Measurements from ENCODE around the gene KRTAP10-12. TPM values are rescaled to one million over a fixed set of nuclear protein-coding genes. Genes with fewer than 3 reads are reported as not detected.

The KRTAP10-12 gene
- total RNA-seq, 3 donors from 2014 or later: not detected

GRCh38 chr21:44691686-44692085 is 5.3 kb upstream of the KRTAP10-12 start:
- no peak for TF ChIP-seq POLR2AphosphoS5 (IDR thresholded peaks at IDR 0.05)
- TF ChIP-seq POLR2A (IDR thresholded peaks at IDR 0.05): no peak
- no peak for TF ChIP-seq CTCF (IDR thresholded peaks at IDR 0.05)
- Histone ChIP-seq H3K27ac (no peak overlapping the region), H3K4me3 (no peak overlapping the region), H3K27me3 (peaks cover 0 to 30% of the 10 kb centered on the region in 2 donors), H3K4me1 (no peaks in the 10 kb centered on the region), H3K9me3 (peaks cover 10 to 26% of the 10 kb centered on the region in 2 donors), H3K36me3 (no peaks in the 10 kb centered on the region)
- DNase-seq (ENCODE audit: low spot score in 2 of 2): no peak
- intact Hi-C loops (cut with DNase I; ENCODE audit: low total_unique reads): no loop called here

DNA sequence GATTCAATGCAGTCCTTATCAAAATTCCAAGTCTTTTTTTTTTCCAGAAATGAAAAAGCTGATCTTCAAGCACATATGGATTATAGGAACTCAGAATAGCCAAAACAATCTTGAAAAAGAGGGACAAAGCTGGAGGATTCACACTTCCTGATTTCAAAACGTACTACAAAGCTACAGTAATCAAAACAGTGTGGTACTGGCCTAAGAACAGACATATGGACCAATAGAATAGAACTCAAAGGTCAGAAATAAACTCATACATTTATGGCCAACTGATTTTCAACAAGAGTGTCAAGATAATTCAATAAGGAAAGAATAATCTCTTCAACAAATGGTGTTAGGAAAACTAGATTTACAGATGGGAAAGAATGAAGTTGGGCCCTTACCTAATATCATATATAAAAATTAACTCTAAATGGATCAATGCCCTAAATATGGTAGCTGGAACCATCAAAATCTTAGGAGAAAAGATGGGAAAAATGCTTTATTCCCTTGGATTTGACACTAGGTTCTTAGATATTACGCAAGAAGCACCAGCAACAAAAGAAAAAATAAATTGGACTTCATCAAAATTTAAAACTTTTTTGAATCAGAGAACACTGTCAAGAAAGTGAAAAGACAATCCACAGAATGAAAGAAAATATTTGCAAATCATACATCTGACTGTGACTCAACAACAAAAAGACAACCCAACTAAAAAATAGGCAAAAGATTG is 4.0 kb upstream of the KRTAP10-12 start:
- Histone ChIP-seq H3K9me3 (peaks cover 10 to 26% of the 10 kb centered on the region in 2 donors), H3K4me1 (no peaks in the 10 kb centered on the region), H3K36me3 (no peaks in the 10 kb centered on the region), H3K27me3 (peaks cover 0 to 26% of the 10 kb centered on the region in 2 donors), H3K4me3 (no peak overlapping the region), H3K27ac (no peak overlapping the region)
- no peak for TF ChIP-seq POLR2AphosphoS5 (IDR thresholded peaks at IDR 0.05)
- no peak for TF ChIP-seq POLR2A (IDR thresholded peaks at IDR 0.05)
- no peak for TF ChIP-seq CTCF (IDR thresholded peaks at IDR 0.05)
- DNase-seq (ENCODE audit: low spot score in 2 of 2): no peak
- intact Hi-C loops (cut with DNase I; ENCODE audit: low total_unique reads): no loop called here

GRCh38 chr21:44694776-44695175 is 2.2 kb upstream of the KRTAP10-12 start:
- no peaks in the 10 kb centered on the region for H3K36me3 ChIP-seq
- H3K27me3 ChIP-seq: peaks cover 2 to 32% of the 10 kb centered on the region in 2 donors
- no peak overlapping the region for H3K27ac ChIP-seq
- H3K4me3 ChIP-seq: no peak overlapping the region
- H3K4me1 ChIP-seq: no peaks in the 10 kb centered on the region
- no peak for DNase-seq (ENCODE audit: low spot score in 2 of 2)
- peaks cover 10 to 26% of the 10 kb centered on the region in 2 donors for H3K9me3 ChIP-seq
- intact Hi-C loops (cut with DNase I; ENCODE audit: low total_unique reads): no loop called here
- no peak for TF ChIP-seq POLR2A (IDR thresholded peaks at IDR 0.05)
- no peak for TF ChIP-seq POLR2AphosphoS5 (IDR thresholded peaks at IDR 0.05)
- no peak for TF ChIP-seq CTCF (IDR thresholded peaks at IDR 0.05)

DNA sequence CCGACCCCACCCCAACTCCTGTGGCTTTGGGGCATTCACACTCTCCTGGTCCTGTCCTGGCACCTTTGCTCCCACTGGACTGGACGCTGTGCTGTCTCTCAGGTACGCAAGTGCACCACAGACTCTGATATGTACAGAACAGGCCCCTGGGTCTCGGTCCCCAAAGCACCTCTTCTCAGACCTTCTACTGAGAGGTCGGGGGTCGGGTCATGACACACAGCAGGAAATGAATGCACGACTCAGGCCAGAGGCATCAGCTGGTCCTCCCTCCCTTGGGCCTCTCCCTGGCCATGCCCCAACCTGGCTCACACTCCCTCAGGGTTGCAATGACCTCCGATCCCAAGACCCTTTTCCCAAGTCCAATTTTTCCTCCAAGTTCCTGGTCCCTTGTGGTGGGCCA is 1.8 kb upstream of the KRTAP10-12 start:
- peaks cover 10 to 26% of the 10 kb centered on the region in 2 donors for H3K9me3 ChIP-seq
- H3K36me3 ChIP-seq: no peaks in the 10 kb centered on the region
- DNase-seq (ENCODE audit: low spot score in 2 of 2): no peak
- intact Hi-C loops (cut with DNase I; ENCODE audit: low total_unique reads): no loop called here
- no peak overlapping the region for H3K27ac ChIP-seq
- no peak for TF ChIP-seq CTCF (IDR thresholded peaks at IDR 0.05)
- TF ChIP-seq POLR2AphosphoS5 (IDR thresholded peaks at IDR 0.05): no peak
- TF ChIP-seq POLR2A (IDR thresholded peaks at IDR 0.05): no peak
- H3K4me1 ChIP-seq: no peaks in the 10 kb centered on the region
- H3K4me3 ChIP-seq: no peak overlapping the region
- H3K27me3 ChIP-seq: peaks cover 2 to 36% of the 10 kb centered on the region in 2 donors

DNA sequence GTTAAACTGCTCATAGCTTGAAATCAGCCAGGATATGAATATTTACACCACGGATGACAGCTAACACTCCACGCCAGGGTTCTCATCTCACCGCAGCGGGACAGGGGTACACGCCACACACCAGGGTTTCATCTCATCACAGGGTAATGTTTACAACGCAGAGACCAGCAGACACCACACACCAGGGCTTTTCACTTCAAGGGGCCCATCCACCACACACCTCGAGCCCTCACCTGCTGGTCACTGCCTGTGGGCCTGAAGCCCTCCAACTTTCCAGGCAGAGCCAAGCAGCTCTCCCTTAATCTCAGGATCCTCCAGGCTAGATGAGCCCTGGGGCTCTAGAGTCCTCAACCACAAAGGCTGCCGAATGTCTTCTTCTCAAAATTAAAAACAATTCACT is 1.3 kb upstream of the KRTAP10-12 start:
- no peak for TF ChIP-seq POLR2AphosphoS5 (IDR thresholded peaks at IDR 0.05)
- TF ChIP-seq CTCF (IDR thresholded peaks at IDR 0.05): no peak
- TF ChIP-seq POLR2A (IDR thresholded peaks at IDR 0.05): no peak
- intact Hi-C loops (cut with DNase I; ENCODE audit: low total_unique reads): no loop called here
- no peak overlapping the region for H3K27ac ChIP-seq
- H3K4me3 ChIP-seq: no peak overlapping the region
- peaks cover 2 to 40% of the 10 kb centered on the region in 2 donors for H3K27me3 ChIP-seq
- DNase-seq (ENCODE audit: low spot score in 2 of 2): no peak
- H3K4me1 ChIP-seq: no peaks in the 10 kb centered on the region
- H3K9me3 ChIP-seq: peaks cover 10 to 26% of the 10 kb centered on the region in 2 donors
- no peaks in the 10 kb centered on the region for H3K36me3 ChIP-seq

Measured in breast epithelium (tissue), 4 donors.